Ectodermal cell (in vitro differentiated cells): Measurements from ENCODE around the gene MME.
"Not testable (repeated sequence)": the region's sequence is repeated elsewhere in the genome, so short reads cannot be mapped to it uniquely, and the experiment has no call there.

Source experiments
- H3K27ac ChIP-seq: 2 replicates; pipeline ENCODE4 v1.7.0; 2013; ENCODE audit warnings: mild to moderate bottlenecking, low read depth, low read length; ENCODE audit not compliant: insufficient read depth, poor library complexity, severe bottlenecking
- H3K27me3 ChIP-seq: 2 replicates; pipeline ENCODE4 v1.7.0; 2013; ENCODE audit warnings: mild to moderate bottlenecking, low read length; ENCODE audit not compliant: insufficient read depth, control insufficient read depth, poor library complexity, severe bottlenecking
- H3K36me3 ChIP-seq: one replicate; pipeline ENCODE4 v1.7.0; 2013; ENCODE audit warnings: low read length; ENCODE audit not compliant: control insufficient read depth, insufficient read depth
- H3K4me1 ChIP-seq: one replicate; pipeline ENCODE4 v1.7.0; 2013; ENCODE audit warnings: low read length; ENCODE audit not compliant: control insufficient read depth, insufficient read depth
- H3K4me3 ChIP-seq: 2 replicates; pipeline ENCODE4 v1.7.0; 2013; ENCODE audit warnings: low read depth, low read length, control low read depth; ENCODE audit not compliant: insufficient read depth
- H3K9me3 ChIP-seq: 2 replicates; pipeline ENCODE4 v1.7.0; 2013; ENCODE audit warnings: mild to moderate bottlenecking, low read length, moderate library complexity; ENCODE audit not compliant: control insufficient read depth
- WGBS, 2 experiments: methylation state at CpG; one replicate each; pipeline ENCODE4 v1.1.7; 2013; ENCODE audit warnings: missing lambda C conversion rate in 2 of 2; 5-methylcytosine and 5-hydroxymethylcytosine counted together

MME gene

GRCh38 chr3:155101398-155101797, 21.3 kb downstream of the MME start:
- Histone ChIP-seq H3K27me3 (no peaks in the 10 kb centered on the region), H3K36me3 (no peaks in the 10 kb centered on the region), H3K27ac (no peak overlapping the region), H3K4me1 (no peaks in the 10 kb centered on the region), H3K4me3 (no peak overlapping the region), H3K9me3 (no peaks in the 10 kb centered on the region)
- 90 to 94% methylated on average over 2 of the region's 2 CpGs for WGBS, 2 experiments

- Histone ChIP-seq H3K27me3 (no peaks in the 10 kb centered on the region), H3K4me1 (no peaks in the 10 kb centered on the region), H3K27ac (no peak overlapping the region), H3K36me3 (no peaks in the 10 kb centered on the region), H3K4me3 (no peak overlapping the region), H3K9me3 (no peaks in the 10 kb centered on the region)
- 91 to 97% methylated on average over 2 of the region's 2 CpGs for WGBS, 2 experiments
Observed at GRCh38 chr3:155102329-155102728, 22.2 kb downstream of the MME start.

DNA sequence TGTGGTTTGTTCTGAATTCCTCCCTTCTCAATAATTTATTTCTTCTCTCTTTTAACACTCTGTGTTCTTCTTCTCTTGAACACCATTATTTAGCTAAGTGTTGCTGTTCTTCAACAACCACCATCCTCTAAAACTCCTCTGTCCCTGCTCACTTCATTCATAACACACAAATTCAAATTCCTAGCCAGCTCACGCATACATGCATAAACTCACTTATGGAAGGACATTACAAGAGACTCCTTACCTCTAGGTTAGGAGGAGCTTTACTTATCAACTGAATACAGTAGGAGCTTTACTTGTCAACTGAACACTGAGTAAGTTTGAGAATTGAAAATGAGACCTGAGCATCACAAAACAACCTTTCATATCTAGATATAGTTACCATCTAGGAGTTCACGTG, 23.6 kb downstream of the MME start:
- Histone ChIP-seq H3K4me3 (no peak overlapping the region), H3K4me1 (no peaks in the 10 kb centered on the region), H3K27ac (no peak overlapping the region), H3K9me3 (no peaks in the 10 kb centered on the region), H3K27me3 (no peaks in the 10 kb centered on the region), H3K36me3 (no peaks in the 10 kb centered on the region)
- WGBS, 2 experiments, result 98 to 100% methylated on average over 2 of the region's 2 CpGs

DNA sequence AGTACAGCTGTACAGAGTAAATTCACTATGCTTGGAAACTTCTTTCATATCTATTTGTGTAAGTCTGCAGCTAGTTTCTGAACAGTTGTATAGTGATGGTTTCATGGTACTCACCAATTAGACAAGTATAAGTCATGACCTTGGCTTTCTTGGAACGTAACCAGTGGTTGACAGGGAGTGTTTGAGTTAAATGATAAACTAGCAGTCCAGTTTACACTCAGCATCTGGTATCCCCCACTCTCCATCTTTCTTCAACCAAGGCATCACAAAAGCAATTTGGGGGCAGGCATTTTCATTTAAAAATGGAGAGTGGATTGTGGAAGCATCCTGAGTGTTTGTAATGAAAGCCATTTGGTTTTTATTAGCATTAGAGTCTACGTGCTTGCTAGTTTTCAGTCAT, 26.0 kb downstream of the MME start:
- Histone ChIP-seq H3K4me3 (no peak overlapping the region), H3K9me3 (no peaks in the 10 kb centered on the region), H3K27ac (no peak overlapping the region), H3K4me1 (no peaks in the 10 kb centered on the region), H3K36me3 (no peaks in the 10 kb centered on the region), H3K27me3 (no peaks in the 10 kb centered on the region)
- WGBS, 2 experiments, result 88 to 90% methylated on average over 1 to 2 of the region's 2 CpGs

DNA sequence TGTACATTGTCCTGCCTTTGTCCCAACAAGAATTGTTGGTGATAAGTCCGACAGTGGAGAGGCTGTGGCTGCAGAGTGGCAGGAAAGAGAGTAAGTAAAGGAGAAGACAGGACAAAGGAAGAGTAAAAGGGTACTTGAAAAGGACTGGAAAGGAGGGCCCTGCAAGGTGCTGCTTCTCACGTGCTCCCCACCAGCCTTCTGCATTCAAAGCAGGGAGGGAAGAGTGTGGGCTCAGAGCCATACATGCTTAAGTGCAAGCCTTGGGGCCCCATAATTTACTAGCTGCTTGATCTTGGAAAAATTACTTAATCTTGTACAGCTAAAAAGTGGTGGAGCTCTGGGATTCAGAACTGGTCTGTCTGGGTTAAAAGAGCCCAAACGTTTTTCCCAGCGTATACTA, 29.9 kb downstream of the MME start:
- Histone ChIP-seq H3K27me3 (no peaks in the 10 kb centered on the region), H3K36me3 (no peaks in the 10 kb centered on the region), H3K4me3 (no peak overlapping the region), H3K4me1 (no peaks in the 10 kb centered on the region), H3K9me3 (no peaks in the 10 kb centered on the region), H3K27ac (no peak overlapping the region)
- 87 to 91% methylated on average over 4 of the region's 4 CpGs for WGBS, 2 experiments

DNA sequence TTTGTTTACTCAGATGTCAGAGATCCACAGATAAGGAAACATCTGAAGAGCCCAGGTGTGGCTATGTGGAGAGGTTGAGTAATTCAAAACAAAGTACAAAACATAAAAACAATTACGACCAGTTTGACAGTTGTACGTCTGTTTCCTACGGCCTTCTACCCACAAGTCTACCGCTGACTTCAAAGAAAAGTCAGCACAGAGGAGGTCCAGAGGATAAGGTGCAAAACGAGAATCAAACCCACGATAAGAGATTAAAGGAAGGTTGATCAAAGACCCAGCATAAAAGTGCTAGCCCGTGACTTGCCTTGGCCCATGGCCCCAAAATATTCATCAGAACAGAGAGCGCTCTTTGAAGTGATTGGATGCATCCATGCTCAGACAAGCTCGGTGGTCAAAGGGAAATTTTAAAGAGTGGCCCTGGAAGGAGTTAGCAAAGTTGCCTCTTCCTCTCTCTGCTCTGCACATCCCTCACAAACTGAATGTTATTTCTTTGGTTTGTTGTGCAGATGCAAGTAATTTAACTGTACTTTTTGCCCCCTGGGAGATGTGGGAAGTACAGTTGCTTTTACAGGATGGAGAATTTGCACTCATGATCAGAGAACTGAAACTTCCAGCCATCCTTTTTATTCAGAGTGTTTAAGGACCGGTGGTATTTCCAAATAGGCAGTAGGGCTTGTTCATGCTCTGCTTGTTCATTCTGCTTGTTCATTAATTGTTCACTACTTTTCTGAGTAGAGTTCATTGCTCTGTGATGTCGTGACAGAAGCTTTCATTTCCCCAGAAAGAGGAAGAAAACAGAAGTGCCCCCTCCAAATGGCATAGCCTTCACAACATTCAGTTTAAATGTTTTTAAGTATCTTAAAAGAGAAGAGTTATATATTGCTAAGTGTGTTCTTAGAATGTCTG, 31.1 kb downstream of the MME start:
- 93% methylated on average over 11 of the region's 11 CpGs for WGBS, 2 experiments
- no peak overlapping the region for H3K4me3 ChIP-seq
- H3K36me3 ChIP-seq, result no peaks in the 10 kb centered on the region

GRCh38 chr3:155111971-155112370, 31.9 kb downstream of the MME start:
- Histone ChIP-seq H3K9me3 (no peaks in the 10 kb centered on the region), H3K36me3 (no peaks in the 10 kb centered on the region), H3K4me3 (no peak overlapping the region), H3K27ac (no peak overlapping the region), H3K4me1 (no peaks in the 10 kb centered on the region), H3K27me3 (no peaks in the 10 kb centered on the region)
- WGBS, 2 experiments, result 60 to 74% methylated on average over 2 to 4 of the region's 4 CpGs

More for the DNA sequence above, 31.1 kb downstream of the MME start:
- no peaks in the 10 kb centered on the region for H3K27me3 ChIP-seq
- no peaks in the 10 kb centered on the region for H3K9me3 ChIP-seq
- no peak overlapping the region for H3K27ac ChIP-seq
- no peaks in the 10 kb centered on the region for H3K4me1 ChIP-seq

GRCh38 chr3:155112661-155113389, 32.7 kb downstream of the MME start:
- H3K27me3 ChIP-seq, result no peaks in the 10 kb centered on the region
- no peaks in the 10 kb centered on the region for H3K4me1 ChIP-seq
- no peaks in the 10 kb centered on the region for H3K9me3 ChIP-seq
- H3K27ac ChIP-seq, result no peak overlapping the region
- H3K4me3 ChIP-seq, result no peak overlapping the region
- no peaks in the 10 kb centered on the region for H3K36me3 ChIP-seq
- WGBS, 2 experiments, result 93 to 94% methylated on average over 5 of the region's 5 CpGs

GRCh38 chr3:155124745-155125144, 44.6 kb downstream of the MME start:
- not testable (repeated sequence) for H3K27me3 ChIP-seq, H3K27ac ChIP-seq, H3K9me3 ChIP-seq, H3K36me3 ChIP-seq, H3K4me3 ChIP-seq, H3K4me1 ChIP-seq
- 0 to 7% methylated on average over 1 to 2 of the region's 14 CpGs for WGBS, 2 experiments

- Histone ChIP-seq H3K4me1 (no peaks in the 10 kb centered on the region), H3K36me3 (no peaks in the 10 kb centered on the region), H3K27me3 (no peaks in the 10 kb centered on the region), H3K4me3 (no peak overlapping the region), H3K9me3 (no peaks in the 10 kb centered on the region), H3K27ac (no peak overlapping the region)
- WGBS, 2 experiments, result 92 to 95% methylated on average over 1 to 2 of the region's 2 CpGs
Observed at GRCh38 chr3:155129396-155129795, 49.3 kb downstream of the MME start.
